Muscle layer of duodenum (tissue), 2 donors: ENCODE results near the gene OLIG3.

Experiments used
- H3K27ac ChIP-seq: one replicate; pipeline ENCODE4 v1.7.0; 2013; ENCODE audit warnings: mild to moderate bottlenecking, low read length
- H3K27me3 ChIP-seq: one replicate; pipeline ENCODE4 v1.7.0; 2013; ENCODE audit warnings: low read depth, mild to moderate bottlenecking, control low read depth, low read length
- H3K36me3 ChIP-seq, 2 donors: one replicate each; pipeline ENCODE4 v1.7.0; 2013; ENCODE audit warnings: low read length in 2 of 2, control low read depth in 1 of 2, mild to moderate bottlenecking in 1 of 2; ENCODE audit not compliant: insufficient read depth in 2 of 2, control insufficient read depth in 1 of 2
- H3K4me1 ChIP-seq, 2 donors: one replicate each; pipeline ENCODE4 v1.7.0; 2013; ENCODE audit warnings: low read length in 2 of 2, mild to moderate bottlenecking in 2 of 2, control low read depth in 1 of 2, moderate library complexity in 1 of 2; ENCODE audit not compliant: insufficient read depth in 2 of 2, control insufficient read depth in 1 of 2
- H3K4me3 ChIP-seq, 2 donors: one replicate each; pipeline ENCODE4 v1.7.0; 2013; ENCODE audit warnings: low read length in 2 of 2, low read depth in 1 of 2, mild to moderate bottlenecking in 1 of 2
- H3K9me3 ChIP-seq, 2 donors: one replicate each; pipeline ENCODE4 v1.7.0; 2013; ENCODE audit warnings: low read length in 2 of 2, control low read depth in 1 of 2, mild to moderate bottlenecking in 1 of 2; ENCODE audit not compliant: control insufficient read depth in 1 of 2
- donor health status: healthy.

The OLIG3 gene

GRCh38 chr6:137494281-137494987, at the start of gene OLIG3:
TSS of gene OLIG3 (minus strand) at chr6:137494394. CDS start at chr6:137494170, 224 bp downstream.
- H3K9me3 ChIP-seq = peaks cover 0 to 3% of the 10 kb centered on the region in 2 donors
- H3K27me3 ChIP-seq = peaks cover 87% of the 10 kb centered on the region
- peaks cover 0 to 53% of the 10 kb centered on the region in 2 donors for H3K4me1 ChIP-seq
- H3K36me3 ChIP-seq = no peaks in the 10 kb centered on the region
- peak within 1 kb of the TSS in 1 of 2 donors; percentile 50 for H3K4me3 ChIP-seq
- H3K27ac ChIP-seq = no peak within 1 kb of the TSS

GRCh38 chr6:137543114-137543513, 48.9 kb upstream of the OLIG3 start:
- Histone ChIP-seq H3K36me3 (no peaks in the 10 kb centered on the region), H3K4me1 (no peaks in the 10 kb centered on the region), H3K9me3 (no peaks in the 10 kb centered on the region), H3K27me3 (no peaks in the 10 kb centered on the region), H3K4me3 (no peak overlapping the region), H3K27ac (no peak overlapping the region)

GRCh38 chr6:137542713-137543112, 48.5 kb upstream of the OLIG3 start:
- Histone ChIP-seq H3K27ac (no peak overlapping the region), H3K27me3 (no peaks in the 10 kb centered on the region), H3K36me3 (no peaks in the 10 kb centered on the region), H3K4me3 (no peak overlapping the region), H3K9me3 (no peaks in the 10 kb centered on the region), H3K4me1 (no peaks in the 10 kb centered on the region)

GRCh38 chr6:137541534-137542063, 47.4 kb upstream of the OLIG3 start:
- Histone ChIP-seq H3K36me3 (no peaks in the 10 kb centered on the region), H3K27ac (no peak overlapping the region), H3K4me3 (no peak overlapping the region), H3K27me3 (no peaks in the 10 kb centered on the region), H3K4me1 (no peaks in the 10 kb centered on the region), H3K9me3 (no peaks in the 10 kb centered on the region)

- Histone ChIP-seq H3K27me3 (no peaks in the 10 kb centered on the region), H3K4me3 (no peak overlapping the region), H3K36me3 (no peaks in the 10 kb centered on the region), H3K4me1 (no peaks in the 10 kb centered on the region), H3K9me3 (no peaks in the 10 kb centered on the region), H3K27ac (no peak overlapping the region)
Observed at GRCh38 chr6:137536104-137536773, 42.0 kb upstream of the OLIG3 start.

GRCh38 chr6:137531376-137532092, 37.3 kb upstream of the OLIG3 start:
- Histone ChIP-seq H3K9me3 (no peaks in the 10 kb centered on the region), H3K27me3 (no peaks in the 10 kb centered on the region), H3K4me3 (no peak overlapping the region), H3K27ac (no peak overlapping the region), H3K4me1 (no peaks in the 10 kb centered on the region), H3K36me3 (no peaks in the 10 kb centered on the region)

GRCh38 chr6:137530404-137530803, 36.2 kb upstream of the OLIG3 start:
- Histone ChIP-seq H3K36me3 (no peaks in the 10 kb centered on the region), H3K4me1 (no peaks in the 10 kb centered on the region), H3K4me3 (no peak overlapping the region), H3K27ac (no peak overlapping the region), H3K27me3 (no peaks in the 10 kb centered on the region), H3K9me3 (peaks cover 0 to 2% of the 10 kb centered on the region in 2 donors)

- H3K36me3 ChIP-seq = no peaks in the 10 kb centered on the region
- peaks cover 6% of the 10 kb centered on the region for H3K27me3 ChIP-seq
- H3K4me3 ChIP-seq = no peak overlapping the region
- no peaks in the 10 kb centered on the region for H3K4me1 ChIP-seq
- no peak overlapping the region for H3K27ac ChIP-seq
- peaks cover 0 to 2% of the 10 kb centered on the region in 2 donors for H3K9me3 ChIP-seq
Observed at GRCh38 chr6:137522831-137523230, 28.6 kb upstream of the OLIG3 start.

GRCh38 chr6:137522198-137522798, 28.1 kb upstream of the OLIG3 start:
- peaks cover 6% of the 10 kb centered on the region for H3K27me3 ChIP-seq
- H3K4me3 ChIP-seq = no peak overlapping the region
- no peaks in the 10 kb centered on the region for H3K4me1 ChIP-seq
- no peaks in the 10 kb centered on the region for H3K36me3 ChIP-seq
- no peak overlapping the region for H3K27ac ChIP-seq
- peaks cover 0 to 2% of the 10 kb centered on the region in 2 donors for H3K9me3 ChIP-seq

- Histone ChIP-seq H3K27me3 (peaks cover 6% of the 10 kb centered on the region), H3K4me3 (no peak overlapping the region), H3K36me3 (no peaks in the 10 kb centered on the region), H3K4me1 (no peaks in the 10 kb centered on the region), H3K27ac (no peak overlapping the region), H3K9me3 (no peaks in the 10 kb centered on the region)
Observed at GRCh38 chr6:137520520-137520919, 26.3 kb upstream of the OLIG3 start.

- Histone ChIP-seq H3K27ac (no peak overlapping the region), H3K4me1 (no peaks in the 10 kb centered on the region), H3K9me3 (no peaks in the 10 kb centered on the region), H3K27me3 (peaks cover 13% of the 10 kb centered on the region), H3K36me3 (no peaks in the 10 kb centered on the region), H3K4me3 (no peak overlapping the region)
Observed at GRCh38 chr6:137519629-137520176, 25.5 kb upstream of the OLIG3 start.
